B cell (primary cell): ENCODE measurements around the gene TAS2R60.
"Not testable (repeated sequence)": the region's sequence is repeated elsewhere in the genome, so short reads cannot be mapped to it uniquely, and the experiment has no call there.

Experiments
- CTCF ChIP-seq: fragments of 200-600 bp; IDR thresholded peaks from one replicate; pipeline ENCODE4 v1.8.0; 2022; ENCODE audit warnings: antibody characterized with exemption, mild to moderate bottlenecking
- EZH2 ChIP-seq: IDR thresholded peaks from 2 replicates; pipeline ENCODE4 v1.6.1; 2012; ENCODE audit warnings: borderline replicate concordance, low read depth, mild to moderate bottlenecking, moderate library complexity, low read length; ENCODE audit not compliant: insufficient read depth, poor library complexity, severe bottlenecking

- TF ChIP-seq CTCF, EZH2: not testable (repeated sequence)
Observed at GRCh38 chr7:143424476-143424875, 18.8 kb upstream of the TAS2R60 start.
